ENCODE data around the gene DNM3.

DNM3 gene

GRCh38 chr1:172144445-172145061 is 303.3 kb downstream of the DNM3 start:
- H3F3A ChIP-seq (ENCODE audit: insufficient read depth, low read length), result no peaks in the 10 kb centered on the region
- no peaks in the 10 kb centered on the region for H3K4me1 ChIP-seq (ENCODE audit: insufficient read depth, low read length, severe bottlenecking)
- H2AFZ ChIP-seq (ENCODE audit: low read length), result no peak overlapping the region
- H4K20me1 ChIP-seq (ENCODE audit: insufficient read depth, low read length), result no peaks in the 10 kb centered on the region
- no peaks in the 10 kb centered on the region for H3K9me3 ChIP-seq (ENCODE audit: low read length)
- TF ChIP-seq CTCF (IDR thresholded peaks at IDR 0.05; ENCODE audit: low read length) (no peak), EZH2 (IDR thresholded peaks at IDR 0.05; ENCODE audit: borderline replicate concordance, low read length) (no peak)
- H3K27ac ChIP-seq (ENCODE audit: low read depth, low read length, poor library complexity, severe bottlenecking), result no peak overlapping the region
- H3K79me2 ChIP-seq (ENCODE audit: insufficient read depth, low read length), result no peaks in the 10 kb centered on the region
- no peak overlapping the region for H3K9ac ChIP-seq (ENCODE audit: low read length)
- no peaks in the 10 kb centered on the region for H3K9me2 ChIP-seq (ENCODE audit: low read depth, low read length)
- no peaks in the 10 kb centered on the region for H3K27me3 ChIP-seq (ENCODE audit: insufficient read depth, low read length)
- no peak overlapping the region for H3K4me2 ChIP-seq (ENCODE audit: low read length)
- H3K36me3 ChIP-seq (ENCODE audit: insufficient read depth, low read length), result no peaks in the 10 kb centered on the region
- H3K4me3 ChIP-seq (ENCODE audit: low read depth, low read length, poor library complexity, severe bottlenecking), result no peak overlapping the region

- no peak overlapping the region for H2AFZ ChIP-seq (ENCODE audit: low read length)
Measured at GRCh38 chr1:172145231-172145651, 303.9 kb downstream of the DNM3 start.

GRCh38 chr1:172145656-172146055 is 304.4 kb downstream of the DNM3 start:
- H3K4me3 ChIP-seq (ENCODE audit: low read depth, low read length, poor library complexity, severe bottlenecking), result no peak overlapping the region
- H3K27ac ChIP-seq (ENCODE audit: low read depth, low read length, poor library complexity, severe bottlenecking), result no peak overlapping the region
- no peaks in the 10 kb centered on the region for H3K9me3 ChIP-seq (ENCODE audit: low read length)

More at GRCh38 chr1:172145231-172145651, 303.9 kb downstream of the DNM3 start:
- Histone ChIP-seq H3K9me3 (ENCODE audit: low read length) (no peaks in the 10 kb centered on the region), H3F3A (ENCODE audit: insufficient read depth, low read length) (no peaks in the 10 kb centered on the region), H3K4me2 (ENCODE audit: low read length) (no peak overlapping the region), H3K27me3 (ENCODE audit: insufficient read depth, low read length) (no peaks in the 10 kb centered on the region), H3K9ac (ENCODE audit: low read length) (no peak overlapping the region), H3K79me2 (ENCODE audit: insufficient read depth, low read length) (no peaks in the 10 kb centered on the region), H3K4me1 (ENCODE audit: insufficient read depth, low read length, severe bottlenecking) (no peaks in the 10 kb centered on the region), H3K4me3 (ENCODE audit: low read depth, low read length, poor library complexity, severe bottlenecking) (no peak overlapping the region), H4K20me1 (ENCODE audit: insufficient read depth, low read length) (no peaks in the 10 kb centered on the region), H3K36me3 (ENCODE audit: insufficient read depth, low read length) (no peaks in the 10 kb centered on the region), H3K27ac (ENCODE audit: low read depth, low read length, poor library complexity, severe bottlenecking) (no peak overlapping the region), H3K9me2 (ENCODE audit: low read depth, low read length) (no peaks in the 10 kb centered on the region)
- TF ChIP-seq CTCF (IDR thresholded peaks at IDR 0.05; ENCODE audit: low read length), result no peak
- TF ChIP-seq EZH2 (IDR thresholded peaks at IDR 0.05; ENCODE audit: borderline replicate concordance, low read length), result no peak

More at GRCh38 chr1:172145656-172146055, 304.4 kb downstream of the DNM3 start:
- no peaks in the 10 kb centered on the region for H3F3A ChIP-seq (ENCODE audit: insufficient read depth, low read length)
- H3K27me3 ChIP-seq (ENCODE audit: insufficient read depth, low read length), result no peaks in the 10 kb centered on the region
- H3K4me1 ChIP-seq (ENCODE audit: insufficient read depth, low read length, severe bottlenecking), result no peaks in the 10 kb centered on the region
- H3K4me2 ChIP-seq (ENCODE audit: low read length), result no peak overlapping the region
- H3K36me3 ChIP-seq (ENCODE audit: insufficient read depth, low read length), result no peaks in the 10 kb centered on the region
- H3K79me2 ChIP-seq (ENCODE audit: insufficient read depth, low read length), result no peaks in the 10 kb centered on the region
- H3K9me2 ChIP-seq (ENCODE audit: low read depth, low read length), result no peaks in the 10 kb centered on the region
- no peaks in the 10 kb centered on the region for H4K20me1 ChIP-seq (ENCODE audit: insufficient read depth, low read length)
- no peak overlapping the region for H3K9ac ChIP-seq (ENCODE audit: low read length)
- no peak overlapping the region for H2AFZ ChIP-seq (ENCODE audit: low read length)
- TF ChIP-seq CTCF (IDR thresholded peaks at IDR 0.05; ENCODE audit: low read length), result no peak

Data from OCI-LY1 (cell line).